IMR-90 (cell line): ENCODE measurements around the gene LRP1B.

Source experiments
- CEBPB ChIP-seq: IDR thresholded peaks from 2 replicates; pipeline ENCODE4 v1.6.1; 2012; ENCODE audit warnings: low read depth, low read length, improper control_type of control experiment
- CTCF ChIP-seq: conservative IDR thresholded peaks from 2 replicates; pipeline ENCODE4 v1.5.1; 2012; ENCODE audit warnings: mild to moderate bottlenecking, low read depth, low read length, improper control_type of control experiment
- FOS ChIP-seq: fragments of 150-350 bp; IDR thresholded peaks from 2 replicates; pipeline ENCODE4 v1.6.1; 2016; ENCODE audit warnings: low read depth, low read length
- MAFK ChIP-seq: IDR thresholded peaks from 2 replicates; pipeline ENCODE4 v1.6.1; 2012; ENCODE audit warnings: low read depth, low read length, improper control_type of control experiment
- MXI1 ChIP-seq: IDR thresholded peaks from 2 replicates; pipeline ENCODE4 v1.6.1; 2012; ENCODE audit warnings: low read depth, mild to moderate bottlenecking, low read length, moderate library complexity, borderline replicate concordance
- POLR2A ChIP-seq: IDR thresholded peaks from 2 replicates; pipeline ENCODE4 v1.6.1; 2012; ENCODE audit warnings: mild to moderate bottlenecking, low read depth, low read length
- RAD21 ChIP-seq: IDR thresholded peaks from 2 replicates; pipeline ENCODE4 v1.6.1; 2012; ENCODE audit warnings: low read length, improper control_type of control experiment
- TF ChIP-seq, protein P1 (sequence below): fragments of 150-350 bp; IDR thresholded peaks from 2 replicates; pipeline ENCODE4 v1.6.1; 2017; ENCODE audit warnings: mild to moderate bottlenecking, antibody characterized with exemption, low read length, low read depth
- TF ChIP-seq, protein P2 (sequence below): fragments of 150-350 bp; IDR thresholded peaks from 2 replicates; pipeline ENCODE4 v1.6.1; 2016; ENCODE audit warnings: low read depth, mild to moderate bottlenecking, low read length, moderate library complexity, borderline replicate concordance

GRCh38 chr2:140835079-140835478, 1295.7 kb downstream of the LRP1B start:
- TF ChIP-seq CTCF: no peak
- no peak for TF ChIP-seq FOS
- TF ChIP-seq POLR2A: no peak
- TF ChIP-seq, protein P1, sequence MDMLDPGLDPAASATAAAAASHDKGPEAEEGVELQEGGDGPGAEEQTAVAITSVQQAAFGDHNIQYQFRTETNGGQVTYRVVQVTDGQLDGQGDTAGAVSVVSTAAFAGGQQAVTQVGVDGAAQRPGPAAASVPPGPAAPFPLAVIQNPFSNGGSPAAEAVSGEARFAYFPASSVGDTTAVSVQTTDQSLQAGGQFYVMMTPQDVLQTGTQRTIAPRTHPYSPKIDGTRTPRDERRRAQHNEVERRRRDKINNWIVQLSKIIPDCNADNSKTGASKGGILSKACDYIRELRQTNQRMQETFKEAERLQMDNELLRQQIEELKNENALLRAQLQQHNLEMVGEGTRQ: no peak
- TF ChIP-seq CEBPB: no peak
- TF ChIP-seq MXI1: no peak
- no peak for TF ChIP-seq MAFK
- TF ChIP-seq, protein P2, sequence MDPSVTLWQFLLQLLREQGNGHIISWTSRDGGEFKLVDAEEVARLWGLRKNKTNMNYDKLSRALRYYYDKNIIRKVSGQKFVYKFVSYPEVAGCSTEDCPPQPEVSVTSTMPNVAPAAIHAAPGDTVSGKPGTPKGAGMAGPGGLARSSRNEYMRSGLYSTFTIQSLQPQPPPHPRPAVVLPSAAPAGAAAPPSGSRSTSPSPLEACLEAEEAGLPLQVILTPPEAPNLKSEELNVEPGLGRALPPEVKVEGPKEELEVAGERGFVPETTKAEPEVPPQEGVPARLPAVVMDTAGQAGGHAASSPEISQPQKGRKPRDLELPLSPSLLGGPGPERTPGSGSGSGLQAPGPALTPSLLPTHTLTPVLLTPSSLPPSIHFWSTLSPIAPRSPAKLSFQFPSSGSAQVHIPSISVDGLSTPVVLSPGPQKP: no peak
- no peak for TF ChIP-seq RAD21
